HG03442 (cell line): ENCODE results near the gene PRPF6.

ENCODE experiments used
- ATAC-seq: cut with Tn5 transposase; IDR thresholded peaks from one replicate; pipeline ENCODE4 v1.9.1; 2021; ENCODE audit warnings: mild to moderate bottlenecking, moderate library complexity; ENCODE audit not compliant: unreplicated experiment

Gene PRPF6

GRCh38 chr20:63945031-63945658, 35.8 kb upstream of the PRPF6 start:
- no peak for ATAC-seq

GRCh38 chr20:63945921-63946920, 34.7 kb upstream of the PRPF6 start:
- no peak for ATAC-seq

- no peak for ATAC-seq
These were observed 33.8 kb upstream of the PRPF6 start for GRCh38 chr20:63946986-63947637.

- ATAC-seq = no peak
These were observed 33.1 kb upstream of the PRPF6 start for GRCh38 chr20:63947638-63948456.

- no peak for ATAC-seq
These were observed 30.1 kb upstream of the PRPF6 start for GRCh38 chr20:63950701-63951397.

GRCh38 chr20:63951398-63952209, 29.3 kb upstream of the PRPF6 start:
- no peak for ATAC-seq

GRCh38 chr20:63952210-63952535, 28.8 kb upstream of the PRPF6 start:
- ATAC-seq = no peak

- no peak for ATAC-seq
These were observed 28.2 kb upstream of the PRPF6 start for GRCh38 chr20:63952769-63953168.

- no peak for ATAC-seq
These were observed 27.0 kb upstream of the PRPF6 start for GRCh38 chr20:63953764-63954429.

- ATAC-seq = peak; percentile 15
These were observed 25.6 kb upstream of the PRPF6 start for GRCh38 chr20:63955281-63955826.

- ATAC-seq = peak; percentile 63
These were observed 24.9 kb upstream of the PRPF6 start, which contains the start of gene UCKL1 for GRCh38 chr20:63955827-63956663. Gene UCKL1, minus strand, starts transcription at chr20:63956416. Its CDS starts 44 bp downstream, at chr20:63956372.

- peak; percentile 12 for ATAC-seq
These were observed 24.3 kb upstream of the PRPF6 start for GRCh38 chr20:63956664-63957003.

- ATAC-seq = peak; percentile 12
These were observed 23.8 kb upstream of the PRPF6 start for GRCh38 chr20:63957004-63957689.

- ATAC-seq = no peak
These were observed 23.1 kb upstream of the PRPF6 start for GRCh38 chr20:63957690-63958441.

- no peak for ATAC-seq
These were observed 22.5 kb upstream of the PRPF6 start for GRCh38 chr20:63958471-63958870.

- no peak for ATAC-seq
These were observed 21.8 kb upstream of the PRPF6 start for GRCh38 chr20:63958964-63959698.
